ENCODE data around the gene IFI35. TPM values are rescaled to one million over a fixed set of nuclear protein-coding genes. Genes with fewer than 3 reads are reported as not detected.

IFI35 gene
- total and polyA plus RNA-seq, 2 of the 8 experiments (the other 6 are each of a cell fraction or from before 2014, with no cell fraction given): 2.5 to 4.7 TPM

- Histone ChIP-seq H3K27ac (ENCODE audit: low read depth, low read length) (no peak overlapping the region), H2BK12ac (ENCODE audit: low read depth, low read length) (no peak overlapping the region), H3K23ac (ENCODE audit: insufficient read length) (no peak overlapping the region), H2BK20ac (ENCODE audit: low read length) (no peak overlapping the region), H3K9ac (replicated peaks in 1 of 4; ENCODE audit: extremely low read depth in 1 of 4, low read depth in 3 of 4, low read length in 3 of 4) (no peak overlapping the region), H3K18ac (ENCODE audit: extremely low read depth, low read length) (no peak overlapping the region), H3K9me3 (ENCODE audit: insufficient read depth in 2 of 2, low read depth in 1 of 2, low read length in 1 of 2) (no peaks in the 10 kb centered on the region), H2BK120ac (replicated peaks; ENCODE audit: low read depth, low read length) (no peak overlapping the region), H4K8ac (ENCODE audit: extremely low read depth, insufficient read depth, low read length) (no peak overlapping the region), H4K20me1 (replicated peaks in 1 of 2; ENCODE audit: control insufficient read depth in 1 of 2, insufficient read depth in 2 of 2, low read length in 2 of 2) (no peaks in the 10 kb centered on the region), H3K4ac (replicated peaks; ENCODE audit: insufficient read length, low read depth, low read length) (no peak overlapping the region), H3K79me1 (ENCODE audit: low read depth, low read length) (no peaks in the 10 kb centered on the region; the same call in 1 of the 2 replicates), H3K56ac (replicated peaks; ENCODE audit: insufficient read length, low read depth, low read length) (no peak overlapping the region), H3K4me2 (ENCODE audit: insufficient read depth in 1 of 2, low read depth in 2 of 2, low read length in 2 of 2) (no peak overlapping the region), H3K23me2 (ENCODE audit: low read depth, low read length) (no peaks in the 10 kb centered on the region; the same call in 1 of the 2 replicates), H3K36me3 (ENCODE audit: control insufficient read depth in 2 of 4, insufficient read depth in 4 of 4, low read length in 3 of 4) (peaks cover 0 to 22% (median 4%) of the 10 kb centered on the region in 4 experiments; a peak in 2 of 8 replicates), H4K91ac (replicated peaks; ENCODE audit: insufficient read length, low read length) (no peak overlapping the region), H3K79me2 (ENCODE audit: control insufficient read depth in 1 of 2, insufficient read depth in 2 of 2, low read length in 2 of 2) (peaks cover 0 to 6% of the 10 kb centered on the region in 2 experiments; a peak in 2 of 4 replicates), H2BK15ac (ENCODE audit: low read length) (no peak overlapping the region), H3K27me3 (replicated peaks in 1 of 4; ENCODE audit: control insufficient read depth in 3 of 4, extremely low read depth in 1 of 4, insufficient read depth in 3 of 4, low read length in 3 of 4) (no peaks in the 10 kb centered on the region), H2BK5ac (ENCODE audit: low read depth, low read length) (no peak overlapping the region), H2AFZ (ENCODE audit: low read length) (no peak overlapping the region), H4K5ac (ENCODE audit: insufficient read length, low read depth, low read length) (no peak overlapping the region), H3K4me3 (ENCODE audit: extremely low read depth in 1 of 4, insufficient read depth in 2 of 4, low read depth in 3 of 4, low read length in 4 of 4) (no peak overlapping the region), H3K14ac (ENCODE audit: insufficient read length) (no peak overlapping the region), H2AK5ac (ENCODE audit: low read depth, low read length) (no peak overlapping the region), H3K4me1 (replicated peaks in 1 of 4; ENCODE audit: control insufficient read depth in 3 of 4, insufficient read depth in 4 of 4, low read length in 3 of 4) (peaks cover 26 to 41% (median 32%) of the 10 kb centered on the region in 4 experiments)
- ChIA-PET POLR2A (ENCODE audit: partially characterized antibody) (interaction anchor here (0.6 to 4.0 kb wide), 8 partner anchors 8 to 285 kb away, joined by 3 to 21 read pairs (median 4); partner anchors contain the start of genes BRCA1, RPL27 and VAT1), CTCF (ENCODE audit: partially characterized antibody) (interaction anchor here (1.3 kb wide), 1 partner anchor 279 kb away, joined by 4 read pairs; no protein-coding TSS in a partner anchor)
- DNase-seq (ENCODE audit: low read depth in 1 of 2, low spot score in 2 of 2) (no peak), FAIRE-seq (no peak)
- WGBS, 2 experiments (ENCODE audit: extremely low coverage in 1 of 2, insufficient coverage in 1 of 2, insufficient read length in 1 of 2, insufficient replicate concordance in 2 of 2, low coverage in 1 of 2, low lambda C conversion rate in 2 of 2, missing lambda C conversion rate in 1 of 2): 89% methylated on average over 6 of the region's 6 CpGs; no CpG with 5 or more reads in 1 of the 2 experiments
- TF ChIP-seq TEAD4 (IDR thresholded peaks at IDR 0.05; ENCODE audit: low read depth, low read length): no peak
- no peak for TF ChIP-seq TBP (IDR thresholded peaks at IDR 0.05; ENCODE audit: low read depth, low read length)
- no peak for TF ChIP-seq NANOG (IDR thresholded peaks at IDR 0.05; ENCODE audit: insufficient read depth, low read depth, low read length, poor library complexity, severe bottlenecking)
- no peak for TF ChIP-seq PHF8 (conservative IDR thresholded peaks at IDR 0.05; ENCODE audit: low read depth, low read length)
- no peak for TF ChIP-seq ATF3 (IDR thresholded peaks at IDR 0.05; ENCODE audit: insufficient read depth, low read depth, low read length)
- no peak for TF ChIP-seq BACH1 (IDR thresholded peaks at IDR 0.05; ENCODE audit: low read length)
Measured at GRCh38 chr17:43030137-43030767, 23.7 kb downstream of the IFI35 start.

Data from H1 (cell line).